ENCODE measurements around the gene HECW1. TPM values are rescaled to one million over a fixed set of nuclear protein-coding genes. Genes with fewer than 3 reads are reported as not detected.

HECW1 gene
- total RNA-seq, 1 experiment from 2014 or later, result 0.77 TPM

DNA sequence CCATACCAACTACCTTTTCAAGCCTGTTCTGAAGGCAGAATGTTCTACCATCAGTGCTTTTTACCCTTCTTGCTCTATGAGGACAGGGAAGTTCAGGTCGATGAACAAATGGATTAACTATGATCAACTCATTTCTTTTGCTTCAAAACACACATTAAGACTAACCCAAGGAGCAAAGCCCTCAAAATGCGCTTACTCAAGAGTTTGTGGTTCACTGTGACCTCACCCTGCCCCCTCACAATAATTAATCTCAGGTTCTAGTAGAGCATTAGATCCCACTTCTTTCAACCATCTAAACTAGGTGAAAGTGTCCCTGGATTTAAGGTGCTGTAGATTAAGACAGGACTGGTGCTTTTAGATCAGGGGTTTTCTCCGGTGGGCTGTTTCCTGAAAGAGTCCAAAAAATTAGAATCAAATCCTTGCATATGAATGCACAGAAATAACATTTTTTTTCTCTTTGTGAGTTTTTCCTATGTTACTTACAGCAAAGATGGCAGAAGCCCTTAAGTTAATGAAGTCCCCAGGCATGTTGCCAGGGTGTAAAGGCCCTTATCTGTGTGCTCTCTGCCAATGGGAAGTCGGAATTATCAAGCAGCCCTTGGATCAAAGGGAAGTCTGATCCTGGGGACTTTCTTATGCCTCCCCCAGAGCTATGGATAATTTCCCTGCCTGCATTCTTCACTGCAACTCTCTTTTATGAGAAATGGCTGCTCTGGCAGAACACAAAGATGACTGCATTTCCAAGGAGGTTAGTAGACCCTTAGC is 264.9 kb downstream of the HECW1 start:
- ChIA-PET CTCF (no interaction called here), POLR2A (no interaction called here)
- intact Hi-C loops (cut with micrococcal nuclease; ENCODE audit: unreplicated experiment) (no loop called here), in situ Hi-C loops (cut with HindIII; ENCODE audit: low pct_unique_long_range_greater_than_20kb, low sequenced_read_pairs) (no loop called here)
- TF ChIP-seq, protein P1, sequence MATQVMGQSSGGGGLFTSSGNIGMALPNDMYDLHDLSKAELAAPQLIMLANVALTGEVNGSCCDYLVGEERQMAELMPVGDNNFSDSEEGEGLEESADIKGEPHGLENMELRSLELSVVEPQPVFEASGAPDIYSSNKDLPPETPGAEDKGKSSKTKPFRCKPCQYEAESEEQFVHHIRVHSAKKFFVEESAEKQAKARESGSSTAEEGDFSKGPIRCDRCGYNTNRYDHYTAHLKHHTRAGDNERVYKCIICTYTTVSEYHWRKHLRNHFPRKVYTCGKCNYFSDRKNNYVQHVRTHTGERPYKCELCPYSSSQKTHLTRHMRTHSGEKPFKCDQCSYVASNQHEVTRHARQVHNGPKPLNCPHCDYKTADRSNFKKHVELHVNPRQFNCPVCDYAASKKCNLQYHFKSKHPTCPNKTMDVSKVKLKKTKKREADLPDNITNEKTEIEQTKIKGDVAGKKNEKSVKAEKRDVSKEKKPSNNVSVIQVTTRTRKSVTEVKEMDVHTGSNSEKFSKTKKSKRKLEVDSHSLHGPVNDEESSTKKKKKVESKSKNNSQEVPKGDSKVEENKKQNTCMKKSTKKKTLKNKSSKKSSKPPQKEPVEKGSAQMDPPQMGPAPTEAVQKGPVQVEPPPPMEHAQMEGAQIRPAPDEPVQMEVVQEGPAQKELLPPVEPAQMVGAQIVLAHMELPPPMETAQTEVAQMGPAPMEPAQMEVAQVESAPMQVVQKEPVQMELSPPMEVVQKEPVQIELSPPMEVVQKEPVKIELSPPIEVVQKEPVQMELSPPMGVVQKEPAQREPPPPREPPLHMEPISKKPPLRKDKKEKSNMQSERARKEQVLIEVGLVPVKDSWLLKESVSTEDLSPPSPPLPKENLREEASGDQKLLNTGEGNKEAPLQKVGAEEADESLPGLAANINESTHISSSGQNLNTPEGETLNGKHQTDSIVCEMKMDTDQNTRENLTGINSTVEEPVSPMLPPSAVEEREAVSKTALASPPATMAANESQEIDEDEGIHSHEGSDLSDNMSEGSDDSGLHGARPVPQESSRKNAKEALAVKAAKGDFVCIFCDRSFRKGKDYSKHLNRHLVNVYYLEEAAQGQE (IDR thresholded peaks at IDR 0.05; ENCODE audit: insufficient read depth in 1 of 2, low read depth in 2 of 2, low read length in 1 of 2), result no peak
- TF ChIP-seq TCF7L2 (IDR thresholded peaks at IDR 0.05; ENCODE audit: low read depth, low read length) (no peak), POLR2AphosphoS5 (IDR thresholded peaks at IDR 0.05; ENCODE audit: low read depth, low read length) (no peak), SIN3A (IDR thresholded peaks at IDR 0.05; ENCODE audit: borderline replicate concordance, insufficient read depth, low read depth, low read length) (no peak)
- TF ChIP-seq, protein P2, sequence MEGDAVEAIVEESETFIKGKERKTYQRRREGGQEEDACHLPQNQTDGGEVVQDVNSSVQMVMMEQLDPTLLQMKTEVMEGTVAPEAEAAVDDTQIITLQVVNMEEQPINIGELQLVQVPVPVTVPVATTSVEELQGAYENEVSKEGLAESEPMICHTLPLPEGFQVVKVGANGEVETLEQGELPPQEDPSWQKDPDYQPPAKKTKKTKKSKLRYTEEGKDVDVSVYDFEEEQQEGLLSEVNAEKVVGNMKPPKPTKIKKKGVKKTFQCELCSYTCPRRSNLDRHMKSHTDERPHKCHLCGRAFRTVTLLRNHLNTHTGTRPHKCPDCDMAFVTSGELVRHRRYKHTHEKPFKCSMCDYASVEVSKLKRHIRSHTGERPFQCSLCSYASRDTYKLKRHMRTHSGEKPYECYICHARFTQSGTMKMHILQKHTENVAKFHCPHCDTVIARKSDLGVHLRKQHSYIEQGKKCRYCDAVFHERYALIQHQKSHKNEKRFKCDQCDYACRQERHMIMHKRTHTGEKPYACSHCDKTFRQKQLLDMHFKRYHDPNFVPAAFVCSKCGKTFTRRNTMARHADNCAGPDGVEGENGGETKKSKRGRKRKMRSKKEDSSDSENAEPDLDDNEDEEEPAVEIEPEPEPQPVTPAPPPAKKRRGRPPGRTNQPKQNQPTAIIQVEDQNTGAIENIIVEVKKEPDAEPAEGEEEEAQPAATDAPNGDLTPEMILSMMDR (IDR thresholded peaks at IDR 0.05), result no peak
- Histone ChIP-seq H3K27me3 (ENCODE audit: control insufficient read depth, insufficient read depth, low read length) (peaks cover 9% of the 10 kb centered on the region), H3K4me1 (ENCODE audit: control insufficient read depth, insufficient read depth, low read length) (no peaks in the 10 kb centered on the region), H3K27ac (ENCODE audit: low read length) (no peak overlapping the region), H3K4me3 (ENCODE audit: low read depth in 2 of 2, low read length in 2 of 2) (no peak overlapping the region), H3K36me3 (ENCODE audit: control insufficient read depth, insufficient read depth, low read length) (no peaks in the 10 kb centered on the region), H3K9me3 (ENCODE audit: control insufficient read depth, insufficient read depth, low read depth, low read length) (no peaks in the 10 kb centered on the region)
- BruUV-seq (replicated peaks), result no TSS peak
- DNase-seq (ENCODE audit: low read depth, low spot score), result no peak
- no peak for ATAC-seq

DNA sequence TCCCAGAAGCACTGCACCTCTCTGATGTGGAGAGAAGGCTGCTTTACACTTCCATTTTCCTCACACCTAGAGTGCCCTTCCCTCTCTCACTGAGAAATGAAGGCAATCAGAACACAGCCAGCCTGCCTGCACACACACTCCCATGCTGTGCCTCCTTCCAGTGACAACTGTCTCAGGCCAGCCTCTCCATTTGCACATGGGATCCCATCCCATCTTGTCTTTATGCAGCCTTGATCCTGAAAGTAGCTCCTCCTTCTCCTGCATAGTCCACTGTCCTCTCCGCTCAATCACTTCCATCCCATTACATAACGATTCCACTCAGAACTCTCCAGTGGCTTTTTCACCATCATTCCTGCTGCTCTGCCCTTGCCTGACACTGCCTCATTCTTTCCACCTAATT is 266.8 kb downstream of the HECW1 start:
- no TSS peak for BruUV-seq (replicated peaks)
- POLR2A ChIA-PET, result no interaction called here

More for the DNA sequence above, 266.8 kb downstream of the HECW1 start:
- H3K9me3 ChIP-seq (ENCODE audit: control insufficient read depth, insufficient read depth, low read depth, low read length), result no peaks in the 10 kb centered on the region
- no peak for TF ChIP-seq SIN3A (IDR thresholded peaks at IDR 0.05; ENCODE audit: borderline replicate concordance, insufficient read depth, low read depth, low read length)
- TF ChIP-seq, protein P2 (IDR thresholded peaks at IDR 0.05), result no peak
- DNase-seq (ENCODE audit: low read depth, low spot score) (no peak), ATAC-seq (peak; percentile 58; the same call in 1 of the 2 replicates)
- CTCF ChIA-PET, result no interaction called here
- no peak overlapping the region for H3K27ac ChIP-seq (ENCODE audit: low read length)
- intact Hi-C loops (cut with micrococcal nuclease; ENCODE audit: unreplicated experiment), result no loop called here
- H3K4me3 ChIP-seq (ENCODE audit: low read depth in 2 of 2, low read length in 2 of 2), result no peak overlapping the region
- in situ Hi-C loops (cut with HindIII; ENCODE audit: low pct_unique_long_range_greater_than_20kb, low sequenced_read_pairs), result no loop called here
- no peaks in the 10 kb centered on the region for H3K4me1 ChIP-seq (ENCODE audit: control insufficient read depth, insufficient read depth, low read length)
- H3K36me3 ChIP-seq (ENCODE audit: control insufficient read depth, insufficient read depth, low read length), result no peaks in the 10 kb centered on the region
- H3K27me3 ChIP-seq (ENCODE audit: control insufficient read depth, insufficient read depth, low read length), result peaks cover 9% of the 10 kb centered on the region
